GM18499 (cell line): Measurements from ENCODE around the gene PSME2.

Experiments
- ATAC-seq: cut with Tn5 transposase; IDR thresholded peaks from one replicate; pipeline ENCODE4 v1.9.1; 2021; ENCODE audit warnings: moderate number of reproducible peaks; ENCODE audit not compliant: insufficient read depth, unreplicated experiment

PSME2 gene

GRCh38 chr14:24179961-24180796 lies 33.8 kb upstream of the PSME2 start:
- ATAC-seq: no peak

GRCh38 chr14:24179294-24179960 lies 33.0 kb upstream of the PSME2 start:
- no peak for ATAC-seq

- no peak for ATAC-seq
These were observed 32.2 kb upstream of the PSME2 start for GRCh38 chr14:24178399-24179178.

GRCh38 chr14:24177891-24178290 lies 31.5 kb upstream of the PSME2 start:
- no peak for ATAC-seq

- no peak for ATAC-seq
These were observed 30.8 kb upstream of the PSME2 start for GRCh38 chr14:24177041-24177825.

- ATAC-seq: no peak
These were observed 30.2 kb upstream of the PSME2 start for GRCh38 chr14:24176599-24176998.

- ATAC-seq: no peak
These were observed 26.5 kb upstream of the PSME2 start for GRCh38 chr14:24172871-24173281.

- peak; percentile 3 for ATAC-seq
These were observed 26.0 kb upstream of the PSME2 start for GRCh38 chr14:24172261-24172860.

GRCh38 chr14:24171422-24172260 lies 25.2 kb upstream of the PSME2 start, which contains the start of gene REC8:
TSS of gene REC8 (plus strand) at chr14:24172080. CDS start at chr14:24172553, 473 bp downstream.
- peak; percentile 78 for ATAC-seq

- no peak for ATAC-seq
These were observed 21.2 kb upstream of the PSME2 start for GRCh38 chr14:24167469-24168114.

GRCh38 chr14:24165785-24166184 lies 19.4 kb upstream of the PSME2 start:
- ATAC-seq: no peak

- ATAC-seq: no peak
These were observed 18.1 kb upstream of the PSME2 start for GRCh38 chr14:24164518-24164991.

GRCh38 chr14:24162093-24162492 lies 15.7 kb upstream of the PSME2 start:
- ATAC-seq: no peak

GRCh38 chr14:24160850-24161804 lies 14.7 kb upstream of the PSME2 start, which contains the start of gene IRF9:
TSS of gene IRF9 (plus strand) at chr14:24161265. CDS start at chr14:24162145, 880 bp downstream.
- ATAC-seq: peak; percentile 67

- no peak for ATAC-seq
These were observed 14.1 kb upstream of the PSME2 start for GRCh38 chr14:24160499-24160849.

- ATAC-seq: no peak
These were observed 13.5 kb upstream of the PSME2 start for GRCh38 chr14:24159777-24160498.
